Endothelial cell of umbilical vein (primary cell): ENCODE results near the gene ACTL6A. TPM values are rescaled to one million over a fixed set of nuclear protein-coding genes. Genes with fewer than 3 reads are reported as not detected.

Experiments
- BruUV-seq: library from RNA; stranded (reverse); fragments of 400-500 nt; replicated peaks from 2 replicates; lab custom pipeline; 2021; lab: Mats Ljungman, UMichigan
- CTCF ChIA-PET: fragments of 300-600, 350-600 bp; sonication (Branson Sonifier 250); formaldehyde crosslinking; loops from one replicate; lab custom pipeline; 2021; ENCODE audit warnings: antibody characterized with exemption, inconsistent platforms; lab: Charles Lee
- POLR2A ChIA-PET: fragments of 300-600, 350-600 bp; sonication (Branson Sonifier 250); formaldehyde crosslinking; loops from one replicate; lab custom pipeline; 2021; ENCODE audit warnings: antibody characterized with exemption, inconsistent platforms; lab: Charles Lee
- DNase-seq: peaks from one replicate; pipeline ENCODE4 v3.0.0-alpha.2; 2011; ENCODE audit warnings: low read depth, low spot score
- FAIRE-seq: peaks from 2 replicates; lab custom pipeline; 2011; peaks lifted over from hg19 to GRCh38; lab: Jason Lieb, UNC
- H2AFZ ChIP-seq: 2 replicates; pipeline ENCODE4 v1.6.0; 2012; ENCODE audit warnings: low read depth, low read length, control low read depth, inconsistent platforms
- H3K27ac ChIP-seq: 2 replicates; pipeline ENCODE4 v1.5.1; 2011; ENCODE audit warnings: low read depth, mild to moderate bottlenecking, control low read depth, low read length, moderate library complexity; ENCODE audit not compliant: insufficient read depth
- H3K27me3 ChIP-seq, 2 experiments: 2 replicates each; pipeline versions ENCODE4 v1.6.0 to v1.6.1; 2011; ENCODE audit warnings: low read length in 2 of 2, mixed read lengths in 1 of 2; ENCODE audit not compliant: control insufficient read depth in 2 of 2, insufficient read depth in 2 of 2
- H3K36me3 ChIP-seq, 2 experiments: 2 replicates in 1 of 2; 3 replicates in 1 of 2; pipeline ENCODE4 v1.5.1; 2011; ENCODE audit warnings: low read length in 2 of 2, mild to moderate bottlenecking in 1 of 2, moderate library complexity in 1 of 2; ENCODE audit not compliant: control insufficient read depth in 2 of 2, insufficient read depth in 2 of 2; ENCODE audit errors: extremely low read depth in 1 of 2
- H3K4me1 ChIP-seq: 3 replicates; pipeline ENCODE4 v1.5.1; 2011; ENCODE audit warnings: mild to moderate bottlenecking, low read length; ENCODE audit not compliant: control insufficient read depth, insufficient read depth; ENCODE audit errors: extremely low read depth
- H3K4me2 ChIP-seq: 2 replicates; pipeline ENCODE4 v1.6.1; 2011; ENCODE audit warnings: low read length, control low read depth, mixed read lengths; ENCODE audit not compliant: insufficient read depth
- H3K4me3 ChIP-seq, 3 experiments: fragments of 200-600 bp in 1 of 3; sonication (generic), shearing (Covaris generic) in 1 of 3; replicated peaks in 1 of 3; 2 replicates each; pipeline ENCODE4 v1.5.1; 2011 to 2016; ENCODE audit warnings: control low read depth in 3 of 3, low read length in 3 of 3, mild to moderate bottlenecking in 2 of 3, inconsistent platforms in 1 of 3, low read depth in 1 of 3, moderate library complexity in 1 of 3; ENCODE audit not compliant: insufficient read depth in 1 of 3
- H3K79me2 ChIP-seq: 2 replicates; pipeline ENCODE4 v1.6.0; 2012; ENCODE audit warnings: low read length, inconsistent platforms; ENCODE audit not compliant: control insufficient read depth, insufficient read depth
- H3K9ac ChIP-seq: replicated peaks from 2 replicates; pipeline ENCODE3; 2011; ENCODE audit warnings: low read length, control low read depth; ENCODE audit not compliant: insufficient read depth; ENCODE audit errors: extremely low read depth
- H3K9me1 ChIP-seq: replicated peaks from 3 replicates; pipeline ENCODE4 v1.6.0; 2011; ENCODE audit warnings: mild to moderate bottlenecking, low read length; ENCODE audit not compliant: control insufficient read depth, insufficient read depth; ENCODE audit errors: extremely low read depth
- H3K9me3 ChIP-seq: replicated peaks from 2 replicates; pipeline ENCODE4 v1.5.1; 2012; ENCODE audit warnings: low read length, inconsistent platforms; ENCODE audit not compliant: control insufficient read depth, insufficient read depth
- H4K20me1 ChIP-seq: replicated peaks from 2 replicates; pipeline ENCODE3; 2011; ENCODE audit warnings: mild to moderate bottlenecking, low read length; ENCODE audit not compliant: control insufficient read depth, insufficient read depth; ENCODE audit errors: extremely low read depth
- EZH2 ChIP-seq: IDR thresholded peaks from 2 replicates; pipeline ENCODE4 v1.6.1; 2012; ENCODE audit warnings: borderline replicate concordance, low read depth, mild to moderate bottlenecking, moderate library complexity, low read length, inconsistent platforms; ENCODE audit not compliant: severe bottlenecking
- FOS ChIP-seq: IDR thresholded peaks from 2 replicates; pipeline ENCODE4 v1.6.1; 2011; ENCODE audit warnings: mild to moderate bottlenecking, low read length, moderate library complexity, borderline replicate concordance; ENCODE audit not compliant: insufficient read depth
- GATA2 ChIP-seq: IDR thresholded peaks from 2 replicates; pipeline ENCODE4 v1.7.0; 2011; ENCODE audit warnings: low read depth, mild to moderate bottlenecking, moderate library complexity, mixed read lengths, low read length; ENCODE audit not compliant: insufficient read length, insufficient read depth
- JUN ChIP-seq: IDR thresholded peaks from 2 replicates; pipeline ENCODE4 v1.6.1; 2011; ENCODE audit warnings: borderline replicate concordance, low read depth; ENCODE audit not compliant: insufficient read length, insufficient read depth
- MYC ChIP-seq: IDR thresholded peaks from one replicate; pipeline ENCODE4 v1.6.1; 2011; ENCODE audit warnings: mild to moderate bottlenecking, low read depth, low read length
- POLR2A ChIP-seq: IDR thresholded peaks from 2 replicates; pipeline ENCODE4 v1.6.1; 2012; ENCODE audit warnings: low read depth, mild to moderate bottlenecking, control low read depth, low read length
- dilution Hi-C: fragments of 300-500 bp; cut with MboI; formaldehyde crosslinking; loops from one replicate; pipeline ENCODE4 v1.15.0; 2019; ENCODE audit warnings: low sequenced_read_pairs; ENCODE audit not compliant: extremely low pct_ligation_motif_present
- intact Hi-C: fragments of 100-400 bp; cut with micrococcal nuclease; formaldehyde crosslinking; loops from one replicate; pipeline ENCODE4 v1.10.0; 2022
- polyA plus RNA-seq, 4 experiments: library from polyadenylated mRNA; depleted of rRNA in 3 of 4; stranded (reverse) in 3 of 4; unstranded in 1 of 4; fragments of >200 nt; gene quantifications; 2 replicates each; pipeline versions ENCODE4 v1.2.1 to v1.2.3, GENCODE V29; 2011 to 2012; ENCODE audit warnings: missing spikeins in 1 of 4
- total RNA-seq: library from RNA; stranded (reverse); gene quantifications from 2 replicates; pipeline ENCODE4 v1.2.3, GENCODE V29; 2021
- TF ChIP-seq, protein P1 (sequence below), 2 donors: IDR thresholded peaks; 1 replicate in 1 of 2; 2 replicates in 1 of 2; pipeline ENCODE4 v1.5.1; 2011; ENCODE audit warnings: low read length in 2 of 2, mild to moderate bottlenecking in 2 of 2, moderate library complexity in 2 of 2, control low read depth in 1 of 2, inconsistent platforms in 1 of 2, low read depth in 1 of 2; ENCODE audit not compliant: insufficient read depth in 1 of 2; ENCODE audit errors: extremely low read depth in 1 of 2

ACTL6A gene
- total and polyA plus RNA-seq, 2 donors (not counting 3 experiments of a cell fraction or from before 2014, with no cell fraction given): 68.3 to 96.2 TPM

DNA sequence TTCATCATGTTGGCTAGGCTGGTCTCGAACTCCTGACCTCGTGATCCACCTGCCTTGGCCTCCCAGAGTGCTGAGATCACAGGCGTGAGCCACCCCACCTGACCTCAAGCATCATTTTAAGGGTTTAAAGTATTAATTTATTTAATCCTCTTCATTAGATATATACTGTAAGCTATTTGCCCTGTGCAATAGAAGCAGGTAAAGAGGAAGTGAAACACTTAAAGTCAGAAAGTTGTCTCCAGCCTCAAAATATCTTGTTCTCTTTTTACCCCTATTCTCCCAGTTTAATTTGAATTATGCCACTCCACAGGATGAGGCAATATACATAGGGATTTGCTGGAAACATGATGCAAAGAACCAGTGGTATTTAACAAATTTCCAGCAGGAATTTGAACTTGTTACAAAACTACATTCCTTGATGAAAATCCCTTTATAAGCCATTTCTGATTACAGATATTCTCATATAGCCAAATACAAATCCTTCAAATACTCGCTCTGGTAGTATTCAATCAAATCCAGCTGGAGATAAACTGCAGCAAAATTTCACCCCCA lies 43.9 kb downstream of the ACTL6A start:
- Histone ChIP-seq H3K9ac (no peak overlapping the region), H3K36me3 (peaks cover 0 to under 1% of the 10 kb centered on the region in 2 experiments), H3K79me2 (peaks cover 34% of the 10 kb centered on the region), H3K4me2 (no peak overlapping the region), H3K27ac (no peak overlapping the region), H3K9me3 (no peaks in the 10 kb centered on the region), H3K9me1 (no peaks in the 10 kb centered on the region), H2AFZ (no peak overlapping the region), H3K27me3 (no peaks in the 10 kb centered on the region), H3K4me1 (peaks cover 14% of the 10 kb centered on the region), H3K4me3 (no peak overlapping the region), H4K20me1 (no peaks in the 10 kb centered on the region)
- TF ChIP-seq POLR2A: no peak
- no peak for TF ChIP-seq EZH2
- TF ChIP-seq JUN: no peak
- TF ChIP-seq, protein P1, sequence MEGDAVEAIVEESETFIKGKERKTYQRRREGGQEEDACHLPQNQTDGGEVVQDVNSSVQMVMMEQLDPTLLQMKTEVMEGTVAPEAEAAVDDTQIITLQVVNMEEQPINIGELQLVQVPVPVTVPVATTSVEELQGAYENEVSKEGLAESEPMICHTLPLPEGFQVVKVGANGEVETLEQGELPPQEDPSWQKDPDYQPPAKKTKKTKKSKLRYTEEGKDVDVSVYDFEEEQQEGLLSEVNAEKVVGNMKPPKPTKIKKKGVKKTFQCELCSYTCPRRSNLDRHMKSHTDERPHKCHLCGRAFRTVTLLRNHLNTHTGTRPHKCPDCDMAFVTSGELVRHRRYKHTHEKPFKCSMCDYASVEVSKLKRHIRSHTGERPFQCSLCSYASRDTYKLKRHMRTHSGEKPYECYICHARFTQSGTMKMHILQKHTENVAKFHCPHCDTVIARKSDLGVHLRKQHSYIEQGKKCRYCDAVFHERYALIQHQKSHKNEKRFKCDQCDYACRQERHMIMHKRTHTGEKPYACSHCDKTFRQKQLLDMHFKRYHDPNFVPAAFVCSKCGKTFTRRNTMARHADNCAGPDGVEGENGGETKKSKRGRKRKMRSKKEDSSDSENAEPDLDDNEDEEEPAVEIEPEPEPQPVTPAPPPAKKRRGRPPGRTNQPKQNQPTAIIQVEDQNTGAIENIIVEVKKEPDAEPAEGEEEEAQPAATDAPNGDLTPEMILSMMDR (IDR thresholded peaks at IDR 0.05; ENCODE audit: extremely low read depth in 1 of 2, insufficient read depth in 1 of 2, low read depth in 1 of 2, low read length in 2 of 2): no peak
- TF ChIP-seq FOS: no peak
- TF ChIP-seq MYC: no peak
- TF ChIP-seq GATA2: no peak
- DNase-seq: no peak
- POLR2A ChIA-PET: no interaction called here
- FAIRE-seq: no peak
- CTCF ChIA-PET: interaction anchor here (1.6 kb wide), 1 partner anchor 43 kb away, joined by 5 read pairs; no protein-coding TSS in a partner anchor
- dilution Hi-C loops: no loop called here
- intact Hi-C loops: loop anchor here (10.0 kb wide), 1 partner anchor 998 kb away; the partner anchor contains the start of gene TTC14
- no TSS peak for BruUV-seq
